Naive thymus-derived CD4-positive, alpha-beta T cell (primary cell): ENCODE results near the gene RARG. TPM values are rescaled to one million over a fixed set of nuclear protein-coding genes. Genes with fewer than 3 reads are reported as not detected.

Source experiments
- ATAC-seq: fragments of 150-1000 bp; cut with Tn5 transposase; 2 replicates; pipeline ENCODE4 v1.10.0; 2021; ENCODE audit warnings: mild to moderate bottlenecking, moderate library complexity
- CTCF ChIA-PET: fragments of 350-600 bp; sonication (Branson Sonifier 250); formaldehyde crosslinking; loops from one replicate; lab custom pipeline; 2021; ENCODE audit warnings: antibody characterized with exemption; lab: Charles Lee
- POLR2A ChIA-PET: fragments of 350-600 bp; sonication (Branson Sonifier 250); formaldehyde crosslinking; loops from one replicate; lab custom pipeline; 2021; ENCODE audit warnings: antibody characterized with exemption, inconsistent platforms; lab: Charles Lee
- DNase-seq, 9 donors: peaks; one replicate each; pipeline versions ENCODE4 v3.0.0 to v3.0.0-alpha.2; 2020 to 2022; ENCODE audit warnings: mixed read lengths in 1 of 9
- H3K27ac ChIP-seq: one replicate; pipeline ENCODE4 v1.7.0; 2013; ENCODE audit warnings: mild to moderate bottlenecking, low read depth, low read length, moderate library complexity
- H3K27me3 ChIP-seq, 2 donors: one replicate each; pipeline ENCODE4 v1.7.0; 2013; ENCODE audit warnings: low read length in 2 of 2, mild to moderate bottlenecking in 2 of 2, moderate library complexity in 2 of 2; ENCODE audit not compliant: control insufficient read depth in 2 of 2, insufficient read depth in 2 of 2
- H3K36me3 ChIP-seq, 3 experiments: 1 replicate in 2 of 3; 2 replicates in 1 of 3; pipeline ENCODE4 v1.7.0; 2013; ENCODE audit warnings: low read length in 3 of 3, mild to moderate bottlenecking in 3 of 3, moderate library complexity in 1 of 3; ENCODE audit not compliant: insufficient read depth in 3 of 3, control insufficient read depth in 2 of 3
- H3K4me1 ChIP-seq, 2 donors: one replicate each; pipeline ENCODE4 v1.7.0; 2013; ENCODE audit warnings: low read length in 2 of 2, mild to moderate bottlenecking in 2 of 2, moderate library complexity in 1 of 2; ENCODE audit not compliant: control insufficient read depth in 2 of 2, insufficient read depth in 2 of 2
- H3K4me3 ChIP-seq: 2 replicates; pipeline ENCODE4 v1.7.0; 2013; ENCODE audit warnings: mild to moderate bottlenecking, low read length
- H3K9me3 ChIP-seq, 3 experiments: 1 replicate in 2 of 3; 2 replicates in 1 of 3; pipeline ENCODE4 v1.7.0; 2013; ENCODE audit warnings: low read length in 3 of 3; ENCODE audit not compliant: control insufficient read depth in 2 of 3
- H3K27ac Mint-ChIP-seq, 9 donors: one replicate each; pipeline ENCODE4 v1.8.0; 2020 to 2022; ENCODE audit warnings: mixed read lengths in 9 of 9, mild to moderate bottlenecking in 8 of 9, moderate library complexity in 5 of 9, inconsistent platforms in 2 of 9
- H3K27me3 Mint-ChIP-seq, 5 donors: one replicate each; pipeline ENCODE4 v1.8.0; 2021 to 2022; ENCODE audit warnings: mixed read lengths in 5 of 5, mild to moderate bottlenecking in 1 of 5
- H3K36me3 Mint-ChIP-seq, 5 donors: one replicate each; pipeline ENCODE4 v1.8.0; 2020 to 2022; ENCODE audit warnings: mixed read lengths in 5 of 5, mild to moderate bottlenecking in 3 of 5, inconsistent platforms in 1 of 5
- H3K4me1 Mint-ChIP-seq, 7 donors: one replicate each; pipeline ENCODE4 v1.8.0; 2020 to 2022; ENCODE audit warnings: mixed read lengths in 7 of 7, mild to moderate bottlenecking in 3 of 7, inconsistent platforms in 1 of 7
- H3K4me3 Mint-ChIP-seq, 10 donors: one replicate each; pipeline ENCODE4 v1.8.0; 2020 to 2022; ENCODE audit warnings: mild to moderate bottlenecking in 10 of 10, mixed read lengths in 10 of 10, moderate library complexity in 6 of 10, inconsistent platforms in 2 of 10
- H3K9me3 Mint-ChIP-seq, 11 donors: one replicate each; pipeline ENCODE4 v1.8.0; 2020 to 2022; ENCODE audit warnings: mixed read lengths in 11 of 11, mild to moderate bottlenecking in 4 of 11, inconsistent platforms in 1 of 11, moderate library complexity in 1 of 11
- intact Hi-C, 2 donors: fragments of 100-400 bp; cut with micrococcal nuclease; formaldehyde crosslinking; loops; one replicate each; pipeline ENCODE4 v1.15.1; 2023
- polyA plus RNA-seq, 2 donors: library from polyadenylated mRNA; unstranded; fragments of 300-500 nt; fragmentation: Illumina TruSeq; gene quantifications; one replicate each; pipeline ENCODE4 v1.2.3, GENCODE V29; 2021
- total RNA-seq, 6 experiments: library from RNA in 5 of 6; stranded (reverse) in 5 of 6; gene quantifications; 1 replicate in 5 of 6; 2 replicates in 1 of 6; pipeline ENCODE4 v1.2.3 and lab custom pipeline; 2021 to 2026

Gene RARG
- total and polyA plus RNA-seq, 7 experiments from 2014 or later, result 6.4 to 73.1 (median 22.5) TPM

GRCh38 chr12:53199700-53200099, 32.3 kb downstream of the RARG start:
- ATAC-seq, result no peak
- Mint-ChIP-seq H3K4me3 (peak overlapping the region; percentile 60 to 90 (median 76)), H3K9me3 (peaks cover 0 to 2% (median 0%) of the 10 kb centered on the region in 11 donors), H3K27ac (peak overlapping the region; percentile 48 to 95 (median 92)), H3K27me3 (no peaks in the 10 kb centered on the region), H3K4me1 (peaks cover 51 to 84% (median 73%) of the 10 kb centered on the region in 7 donors), H3K36me3 (peaks cover 6 to 70% (median 24%) of the 10 kb centered on the region in 5 donors)
- peaks cover 64 to 85% of the 10 kb centered on the region in 2 donors for H3K4me1 ChIP-seq
- ChIA-PET POLR2A (interaction anchor here (0.5 to 10.4 kb wide), 10 partner anchors 8 to 128 kb away, joined by 3 to 217 read pairs (median 6); partner anchors contain the start of genes CSAD, ITGB7, MYG1 and PFDN5), CTCF (interaction anchor here (1.2 to 10.2 kb wide), 4 partner anchors 12 to 146 kb away, joined by 4 to 88 read pairs (median 27); partner anchors contain the start of gene ITGB7)
- peak overlapping the region; percentile 75 for H3K27ac ChIP-seq
- no peak for DNase-seq
- H3K9me3 ChIP-seq, result no peaks in the 10 kb centered on the region
- H3K27me3 ChIP-seq, result no peaks in the 10 kb centered on the region
- peak overlapping the region; percentile 21 for H3K4me3 ChIP-seq
- intact Hi-C loops, result no loop called here
- H3K36me3 ChIP-seq, result peaks cover 26 to 35% (median 35%) of the 10 kb centered on the region in 3 experiments

- peaks cover 32 to 46% (median 43%) of the 10 kb centered on the region in 3 experiments for H3K36me3 ChIP-seq
- H3K27me3 ChIP-seq, result no peaks in the 10 kb centered on the region
- H3K4me3 ChIP-seq, result peak overlapping the region; percentile 46
- no peaks in the 10 kb centered on the region for H3K9me3 ChIP-seq
- H3K36me3 Mint-ChIP-seq, result peaks cover 6 to 68% (median 24%) of the 10 kb centered on the region in 5 donors
- H3K4me3 Mint-ChIP-seq, result peak overlapping the region; percentile 73 to 90 (median 84)
- intact Hi-C loops, result loop anchor here (1.0 kb wide), 6 partner anchors 8 to 39 kb away; partner anchors contain the start of genes CSAD (in 1 of the 2), ITGB7 (in 1 of the 2) and ZNF740 (in 1 of the 2)
- H3K9me3 Mint-ChIP-seq, result peaks cover 0 to 2% (median 0%) of the 10 kb centered on the region in 11 donors
- H3K4me1 ChIP-seq, result peaks cover 53 to 76% of the 10 kb centered on the region in 2 donors
- ChIA-PET CTCF (interaction anchor here (0.8 to 10.2 kb wide), 10 partner anchors 11 to 132 kb away, joined by 3 to 88 read pairs (median 5); partner anchors contain the start of genes AAAS, CSAD, ITGB7 and ZNF740), POLR2A (interaction anchor here (0.6 to 10.4 kb wide), 11 partner anchors 11 to 180 kb away, joined by 3 to 217 read pairs (median 4); partner anchors contain the start of genes CSAD, ITGB7, MYG1 and PFDN5)
- peak overlapping the region; percentile 90 to 98 (median 95) for H3K27ac Mint-ChIP-seq
- peak; percentile 64 for ATAC-seq
- no peaks in the 10 kb centered on the region for H3K27me3 Mint-ChIP-seq
- DNase-seq, result peak in 5 of 9 donors; percentile 39 to 58 (median 54)
- peak overlapping the region; percentile 75 for H3K27ac ChIP-seq
- peaks cover 45 to 77% (median 66%) of the 10 kb centered on the region in 7 donors for H3K4me1 Mint-ChIP-seq
Observed at GRCh38 chr12:53198486-53199110, 33.4 kb downstream of the RARG start.

- ChIA-PET CTCF (interaction anchor here (0.6 to 10.2 kb wide), 10 partner anchors 10 to 131 kb away, joined by 3 to 88 read pairs (median 6); partner anchors contain the start of genes CSAD, ESPL1, ITGB7 and SOAT2), POLR2A (interaction anchor here (0.7 to 10.4 kb wide), 9 partner anchors 12 to 118 kb away, joined by 3 to 217 read pairs (median 6); partner anchors contain the start of genes CSAD, ITGB7, PFDN5 and SPRYD3)
- Mint-ChIP-seq H3K27me3 (no peaks in the 10 kb centered on the region), H3K27ac (peak overlapping the region; percentile 11 to 88 (median 81)), H3K4me1 (peaks cover 43 to 75% (median 56%) of the 10 kb centered on the region in 7 donors), H3K9me3 (peaks cover 0 to 2% (median 0%) of the 10 kb centered on the region in 11 donors), H3K36me3 (peaks cover 6 to 72% (median 24%) of the 10 kb centered on the region in 5 donors), H3K4me3 (peak overlapping the region in 8 of 10 donors; percentile 18 to 67 (median 54))
- Histone ChIP-seq H3K4me1 (peaks cover 43 to 63% of the 10 kb centered on the region in 2 donors), H3K9me3 (no peaks in the 10 kb centered on the region), H3K36me3 (peaks cover 32 to 61% (median 50%) of the 10 kb centered on the region in 3 experiments), H3K4me3 (no peak overlapping the region), H3K27ac (peak overlapping the region; percentile 75), H3K27me3 (no peaks in the 10 kb centered on the region)
- intact Hi-C loops, result no loop called here
- ATAC-seq (no peak), DNase-seq (no peak)
Observed at GRCh38 chr12:53197011-53197640, 34.9 kb downstream of the RARG start.

- Mint-ChIP-seq H3K27me3 (no peaks in the 10 kb centered on the region), H3K4me3 (peak overlapping the region in 7 of 10 donors; percentile 16 to 67 (median 54)), H3K9me3 (peaks cover 0 to 2% (median 0%) of the 10 kb centered on the region in 11 donors), H3K27ac (peak overlapping the region; percentile 31 to 90 (median 82)), H3K36me3 (peaks cover 6 to 76% (median 24%) of the 10 kb centered on the region in 5 donors), H3K4me1 (peaks cover 40 to 72% (median 53%) of the 10 kb centered on the region in 7 donors)
- DNase-seq, result no peak
- no peak for ATAC-seq
- H3K27me3 ChIP-seq, result no peaks in the 10 kb centered on the region
- intact Hi-C loops, result no loop called here
- peak overlapping the region; percentile 75 for H3K27ac ChIP-seq
- ChIA-PET CTCF (interaction anchor here (2.3 to 10.2 kb wide), 4 partner anchors 9 to 37 kb away, joined by 9 to 88 read pairs (median 38); partner anchors contain the start of genes CSAD, ITGB7 and ZNF740), POLR2A (interaction anchor here (0.5 to 10.4 kb wide), 6 partner anchors 8 to 99 kb away, joined by 3 to 217 read pairs (median 22); partner anchors contain the start of genes CSAD, ITGB7, PFDN5 and ZNF740)
- H3K9me3 ChIP-seq, result no peaks in the 10 kb centered on the region
- H3K36me3 ChIP-seq, result peaks cover 35 to 67% (median 55%) of the 10 kb centered on the region in 3 experiments
- H3K4me3 ChIP-seq, result no peak overlapping the region
- peaks cover 37 to 57% of the 10 kb centered on the region in 2 donors for H3K4me1 ChIP-seq
Observed at GRCh38 chr12:53196486-53196885, 35.5 kb downstream of the RARG start.

GRCh38 chr12:53195516-53196420, 36.2 kb downstream of the RARG start:
- Histone ChIP-seq H3K4me3 (no peak overlapping the region), H3K4me1 (peaks cover 30 to 50% of the 10 kb centered on the region in 2 donors), H3K36me3 (peaks cover 40 to 74% (median 55%) of the 10 kb centered on the region in 3 experiments), H3K9me3 (no peaks in the 10 kb centered on the region), H3K27me3 (no peaks in the 10 kb centered on the region), H3K27ac (peak overlapping the region; percentile 75)
- peaks cover 37 to 68% (median 52%) of the 10 kb centered on the region in 7 donors for H3K4me1 Mint-ChIP-seq
- CTCF ChIA-PET, result interaction anchor here (0.9 to 10.2 kb wide), 5 partner anchors 9 to 55 kb away, joined by 4 to 88 read pairs (median 7); partner anchors contain the start of genes CSAD, ITGB7 and ZNF740
- H3K36me3 Mint-ChIP-seq, result peaks cover 6 to 72% (median 18%) of the 10 kb centered on the region in 5 donors
- peak overlapping the region; percentile 31 to 90 (median 81) for H3K27ac Mint-ChIP-seq
- ATAC-seq (no peak), DNase-seq (no peak)
- H3K27me3 Mint-ChIP-seq, result no peaks in the 10 kb centered on the region
- peak overlapping the region in 2 of 10 donors; percentile 16 to 25 for H3K4me3 Mint-ChIP-seq
- intact Hi-C loops, result no loop called here
- H3K9me3 Mint-ChIP-seq, result peaks cover 0 to 2% (median 0%) of the 10 kb centered on the region in 11 donors
- POLR2A ChIA-PET, result interaction anchor here (0.5 to 10.4 kb wide), 8 partner anchors 9 to 100 kb away, joined by 3 to 217 read pairs (median 6); partner anchors contain the start of genes CSAD, ITGB7, PFDN5 and ZNF740
